Measurements from ENCODE around the gene ZNF778.
"Not testable (repeated sequence)": the region's sequence is repeated elsewhere in the genome, so short reads cannot be mapped to it uniquely, and the experiment has no call there.

The ZNF778 gene

DNA sequence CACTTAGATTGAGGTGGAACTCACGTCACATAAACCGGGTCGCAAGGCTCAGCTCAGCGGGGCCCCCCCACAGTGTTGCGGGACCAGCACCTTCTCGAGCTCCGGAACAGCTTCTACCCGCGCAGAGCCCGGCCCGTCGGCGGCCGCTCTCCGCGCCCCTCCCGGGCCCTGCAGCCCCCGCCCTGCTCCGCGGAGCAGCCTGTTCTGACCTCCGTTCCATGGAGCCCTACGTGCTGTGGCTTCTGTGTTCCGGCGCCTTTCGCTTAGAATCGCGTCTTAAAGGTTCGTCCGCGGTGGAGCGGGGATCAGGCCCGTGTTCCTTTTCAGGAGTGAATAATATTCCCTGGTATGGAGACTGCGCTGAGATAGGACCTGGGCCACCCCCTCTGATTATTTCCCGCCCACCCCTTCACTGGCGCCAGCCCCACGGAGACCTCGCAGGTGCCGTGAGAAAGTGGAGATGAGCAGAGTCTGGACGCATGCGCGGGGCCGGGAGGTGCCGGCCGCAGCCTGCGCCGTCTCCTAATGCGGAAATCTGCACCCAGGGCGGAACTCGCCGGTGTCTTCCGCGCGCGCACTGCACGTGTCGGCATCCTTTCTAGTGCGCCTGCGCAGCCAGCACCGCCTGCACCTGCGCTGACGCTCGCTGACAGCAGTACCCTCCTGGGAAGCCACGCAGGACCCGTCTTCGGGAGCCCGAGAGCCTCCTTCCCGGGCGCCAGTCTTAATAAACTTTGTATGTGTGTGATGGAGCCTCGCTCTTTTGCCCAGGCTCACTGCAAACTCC, 30.9 kb downstream of the ZNF778 start:
- Mint-ChIP-seq H3K9me3 (peaks cover 2 to 8% of the 10 kb centered on the region in 2 donors), H3K4me3 (peak overlapping the region; percentile 58 to 69), H3K27ac (no peak overlapping the region), H3K4me1 (ENCODE audit: low read depth in 2 of 2) (no peaks in the 10 kb centered on the region), H3K36me3 (ENCODE audit: insufficient read depth) (peaks cover 5% of the 10 kb centered on the region), H3K27me3 (no peaks in the 10 kb centered on the region)
- DNase-seq = no peak
- no peak for ATAC-seq (replicated peaks)

DNA sequence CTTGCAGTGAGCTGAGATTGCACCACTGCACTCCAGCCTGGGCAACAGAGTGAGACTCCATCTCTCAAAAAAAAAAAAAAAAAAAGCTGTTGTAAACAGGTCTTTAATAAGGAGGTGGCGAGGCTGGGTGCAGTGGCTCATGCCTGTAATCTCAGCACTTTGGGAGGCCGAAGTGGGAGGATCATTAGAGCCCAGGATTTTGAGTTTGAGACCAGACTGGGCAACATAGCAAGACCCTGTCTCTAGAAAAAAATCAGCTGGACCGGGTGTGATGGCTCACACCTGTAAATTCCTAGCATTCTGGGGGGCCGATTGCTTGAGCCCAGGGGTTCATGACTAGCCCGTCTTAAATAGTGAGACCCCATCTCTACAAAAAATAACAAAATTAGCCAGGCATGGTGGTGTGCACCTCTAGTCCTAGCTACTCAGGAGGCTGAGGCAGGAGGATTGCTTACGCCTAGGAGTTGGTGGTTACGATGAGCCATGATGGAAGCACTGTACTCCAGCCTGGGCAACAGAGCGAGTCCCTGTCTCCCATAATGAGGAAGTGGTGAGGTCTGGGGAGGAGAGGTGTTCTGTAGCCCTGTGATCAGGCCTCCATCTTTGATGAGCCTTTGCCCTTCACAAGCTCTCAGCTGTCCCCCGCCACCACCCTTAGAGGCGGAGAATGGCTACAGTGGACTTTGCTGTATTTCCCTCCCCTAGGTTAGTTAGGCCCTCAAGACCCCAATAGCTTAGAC, 36.2 kb downstream of the ZNF778 start:
- Mint-ChIP-seq H3K4me3 (no peak overlapping the region), H3K36me3 (ENCODE audit: insufficient read depth) (peaks cover 5% of the 10 kb centered on the region), H3K27me3 (peaks cover 22 to 26% of the 10 kb centered on the region in 2 donors), H3K9me3 (peaks cover 2 to 8% of the 10 kb centered on the region in 2 donors), H3K27ac (no peak overlapping the region), H3K4me1 (ENCODE audit: low read depth in 2 of 2) (peaks cover 12% of the 10 kb centered on the region in 2 donors)
- DNase-seq (no peak), ATAC-seq (replicated peaks) (no peak)

GRCh38 chr16:89256651-89257254, 39.2 kb downstream of the ZNF778 start:
- peaks cover 3% of the 10 kb centered on the region for H3K36me3 Mint-ChIP-seq (ENCODE audit: insufficient read depth)
- H3K9me3 Mint-ChIP-seq = no peaks in the 10 kb centered on the region
- H3K4me1 Mint-ChIP-seq (ENCODE audit: low read depth in 2 of 2) = peaks cover 12 to 16% of the 10 kb centered on the region in 2 donors
- peak overlapping the region; percentile 70 to 74 for H3K4me3 Mint-ChIP-seq
- DNase-seq (peak; percentile 48 to 67 (median 63)), ATAC-seq (replicated peaks) (peak; percentile 95)
- no peak overlapping the region for H3K27ac Mint-ChIP-seq
- H3K27me3 Mint-ChIP-seq = peaks cover 26 to 30% of the 10 kb centered on the region in 2 donors

GRCh38 chr16:89257281-89257731, 39.8 kb downstream of the ZNF778 start:
- H3K9me3 Mint-ChIP-seq = no peaks in the 10 kb centered on the region
- DNase-seq = no peak
- ATAC-seq (replicated peaks) = peak; percentile 20
- peaks cover 12 to 20% of the 10 kb centered on the region in 2 donors for H3K4me1 Mint-ChIP-seq (ENCODE audit: low read depth in 2 of 2)
- H3K27ac Mint-ChIP-seq = no peak overlapping the region
- H3K4me3 Mint-ChIP-seq = peak overlapping the region; percentile 70 to 80
- peaks cover 26 to 30% of the 10 kb centered on the region in 2 donors for H3K27me3 Mint-ChIP-seq
- peaks cover 8% of the 10 kb centered on the region for H3K36me3 Mint-ChIP-seq (ENCODE audit: insufficient read depth)

- ATAC-seq (replicated peaks) (no peak), DNase-seq (no peak)
- H3K36me3 Mint-ChIP-seq (ENCODE audit: insufficient read depth) = peaks cover 10% of the 10 kb centered on the region
- H3K9me3 Mint-ChIP-seq = no peaks in the 10 kb centered on the region
- peak overlapping the region; percentile 70 to 80 for H3K4me3 Mint-ChIP-seq
- H3K27me3 Mint-ChIP-seq = peaks cover 26 to 30% of the 10 kb centered on the region in 2 donors
- H3K27ac Mint-ChIP-seq = no peak overlapping the region
- peaks cover 12 to 20% of the 10 kb centered on the region in 2 donors for H3K4me1 Mint-ChIP-seq (ENCODE audit: low read depth in 2 of 2)
Observed at GRCh38 chr16:89257757-89258465, 40.4 kb downstream of the ZNF778 start.

GRCh38 chr16:89259901-89260300, 42.4 kb downstream of the ZNF778 start:
- H3K9me3 Mint-ChIP-seq; H3K27ac Mint-ChIP-seq; DNase-seq; H3K4me3 Mint-ChIP-seq; ATAC-seq (replicated peaks): not testable (repeated sequence)
- H3K4me1 Mint-ChIP-seq (ENCODE audit: low read depth in 2 of 2) = peaks cover 12 to 22% of the 10 kb centered on the region in 2 donors
- peaks cover 17% of the 10 kb centered on the region for H3K36me3 Mint-ChIP-seq (ENCODE audit: insufficient read depth)
- H3K27me3 Mint-ChIP-seq = peaks cover 26 to 30% of the 10 kb centered on the region in 2 donors

DNA sequence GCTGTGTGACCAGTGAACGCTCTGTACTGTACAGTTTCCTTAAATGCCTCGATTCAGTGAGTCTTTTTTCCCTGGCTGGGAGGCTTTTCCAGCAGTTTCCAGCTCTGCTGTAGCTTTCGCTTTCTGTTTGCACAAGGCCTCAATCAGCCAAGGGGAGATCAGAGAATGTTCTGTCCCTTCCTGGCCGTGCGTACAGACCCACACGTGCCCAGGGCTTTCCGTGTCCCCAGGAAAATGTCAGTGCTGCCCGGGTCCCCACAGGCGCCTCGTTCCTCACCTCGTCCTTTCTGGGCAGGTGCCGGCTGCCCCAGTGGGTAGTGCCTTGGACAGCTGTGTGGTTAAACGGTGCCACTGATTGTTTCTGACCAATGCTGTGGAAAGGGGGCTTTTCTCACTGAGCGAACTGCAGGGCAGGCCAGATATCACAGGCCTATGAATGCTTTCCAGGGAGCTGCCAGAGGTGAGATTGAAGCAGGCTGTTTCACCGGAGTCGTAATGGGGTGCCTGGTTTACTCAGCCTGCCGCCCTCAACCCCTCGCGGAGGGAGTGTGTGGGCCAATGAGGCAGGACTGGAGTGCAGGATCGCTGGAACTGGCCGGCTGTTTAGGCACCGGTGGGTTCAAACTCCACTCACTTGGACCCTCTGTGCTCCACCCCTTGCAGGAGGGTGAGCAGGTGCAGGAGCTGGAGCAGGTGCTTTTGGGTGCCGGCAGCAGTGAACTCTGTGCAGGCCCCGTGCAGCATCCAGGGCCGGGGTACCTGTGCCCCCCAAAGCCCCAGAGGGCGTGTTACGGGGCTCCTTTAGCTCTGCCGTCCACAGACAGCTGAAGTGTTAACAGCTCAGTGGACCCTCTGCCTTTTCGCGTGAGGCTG, 44.4 kb downstream of the ZNF778 start:
- Mint-ChIP-seq H3K9me3 (no peaks in the 10 kb centered on the region), H3K4me3 (no peak overlapping the region), H3K27ac (no peak overlapping the region), H3K36me3 (ENCODE audit: insufficient read depth) (peaks cover 36% of the 10 kb centered on the region), H3K27me3 (peaks cover 16 to 22% of the 10 kb centered on the region in 2 donors), H3K4me1 (ENCODE audit: low read depth in 2 of 2) (peaks cover 8 to 17% of the 10 kb centered on the region in 2 donors)
- ATAC-seq (replicated peaks) (no peak), DNase-seq (no peak)

- H3K4me1 Mint-ChIP-seq (ENCODE audit: low read depth in 2 of 2) = peaks cover 0 to 10% of the 10 kb centered on the region in 2 donors
- H3K9me3 Mint-ChIP-seq = no peaks in the 10 kb centered on the region
- no peaks in the 10 kb centered on the region for H3K27me3 Mint-ChIP-seq
- H3K4me3 Mint-ChIP-seq = no peak overlapping the region
- H3K36me3 Mint-ChIP-seq (ENCODE audit: insufficient read depth) = peaks cover 58% of the 10 kb centered on the region
- ATAC-seq (replicated peaks) (no peak), DNase-seq (no peak)
- H3K27ac Mint-ChIP-seq = peak overlapping the region in 1 of 2 donors; percentile 57
Observed at GRCh38 chr16:89264800-89265550, 47.5 kb downstream of the ZNF778 start.

GRCh38 chr16:89265647-89266046, 48.1 kb downstream of the ZNF778 start:
- Mint-ChIP-seq H3K36me3 (ENCODE audit: insufficient read depth) (peaks cover 59% of the 10 kb centered on the region), H3K27ac (peak overlapping the region in 1 of 2 donors; percentile 57)

DNA sequence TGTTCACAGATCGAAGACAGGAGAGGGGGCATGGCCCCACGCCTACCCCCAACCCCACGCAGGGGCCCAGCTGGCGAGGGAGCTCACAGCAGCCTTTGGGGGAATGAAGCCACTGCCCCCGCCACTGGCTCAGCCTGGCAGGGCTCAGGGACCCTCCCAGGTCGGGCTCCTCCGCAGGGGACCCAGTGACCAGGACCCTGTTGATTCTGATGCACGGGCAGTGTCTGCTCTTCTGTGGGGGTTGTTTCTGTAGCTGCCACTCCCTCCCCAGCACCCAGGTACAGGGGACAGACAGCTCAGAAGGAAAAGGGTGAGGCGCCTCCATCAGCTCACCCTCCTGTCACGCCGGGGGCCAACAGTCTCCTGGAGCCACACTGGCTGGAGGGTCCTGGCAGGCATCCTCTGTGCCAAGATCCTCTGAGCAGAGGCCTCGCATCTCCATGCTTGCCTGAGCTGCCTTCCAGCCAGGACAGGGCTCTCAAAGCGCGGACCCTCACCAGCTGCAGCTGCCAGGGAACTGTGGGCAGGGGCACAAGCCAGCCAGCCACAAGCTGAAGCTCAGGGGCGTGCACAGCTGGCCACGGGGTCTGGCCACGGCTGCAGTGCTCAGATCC, 49.1 kb downstream of the ZNF778 start:
- DNase-seq = no peak
- ATAC-seq (replicated peaks) = no peak
- Mint-ChIP-seq H3K36me3 (ENCODE audit: insufficient read depth) (peaks cover 67% of the 10 kb centered on the region), H3K27ac (peak overlapping the region in 1 of 2 donors; percentile 20), H3K4me3 (no peak overlapping the region), H3K9me3 (no peaks in the 10 kb centered on the region), H3K4me1 (ENCODE audit: low read depth in 2 of 2) (peaks cover 2 to 7% of the 10 kb centered on the region in 2 donors), H3K27me3 (no peaks in the 10 kb centered on the region)

More at GRCh38 chr16:89265647-89266046, 48.1 kb downstream of the ZNF778 start:
- Mint-ChIP-seq H3K9me3 (no peaks in the 10 kb centered on the region), H3K27me3 (no peaks in the 10 kb centered on the region), H3K4me1 (ENCODE audit: low read depth in 2 of 2) (peaks cover 0 to 10% of the 10 kb centered on the region in 2 donors), H3K4me3 (no peak overlapping the region)
- DNase-seq (no peak), ATAC-seq (replicated peaks) (no peak)

DNA sequence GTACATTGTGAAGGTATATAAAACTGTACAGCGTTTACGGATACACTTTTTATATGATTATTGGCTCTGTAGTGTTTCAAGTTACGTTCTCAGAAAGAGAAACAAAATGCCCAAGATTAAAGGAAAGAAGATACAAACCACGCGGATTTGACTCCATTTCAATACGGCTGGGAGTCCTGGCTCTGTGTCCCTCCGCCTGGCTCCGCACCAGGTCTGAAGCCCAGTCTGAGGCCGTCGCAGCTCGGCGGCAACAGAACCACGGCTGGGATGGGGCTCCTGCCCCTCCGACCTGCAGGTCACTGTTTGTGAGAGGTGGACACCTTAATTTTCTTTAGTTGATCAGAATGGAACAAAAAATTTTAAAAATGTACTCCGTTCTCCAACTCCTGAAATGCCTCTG, 50.2 kb downstream of the ZNF778 start:
- not testable (repeated sequence) for DNase-seq; H3K9me3 Mint-ChIP-seq; H3K27me3 Mint-ChIP-seq; H3K4me1 Mint-ChIP-seq (ENCODE audit: low read depth in 2 of 2); H3K27ac Mint-ChIP-seq; ATAC-seq (replicated peaks); H3K4me3 Mint-ChIP-seq
- H3K36me3 Mint-ChIP-seq (ENCODE audit: insufficient read depth) = peaks cover 71% of the 10 kb centered on the region
